IMR-90 (cell line): ENCODE measurements around the gene LYRM4.

Source experiments
- MAFK ChIP-seq: IDR thresholded peaks from 2 replicates; pipeline ENCODE4 v1.6.1; 2012; ENCODE audit warnings: low read depth, low read length, improper control_type of control experiment
- MAZ ChIP-seq: IDR thresholded peaks from 2 replicates; pipeline ENCODE4 v1.6.1; 2012; ENCODE audit warnings: low read depth, mild to moderate bottlenecking, low read length, improper control_type of control experiment, moderate library complexity, borderline replicate concordance
- POLR2A ChIP-seq: IDR thresholded peaks from 2 replicates; pipeline ENCODE4 v1.6.1; 2012; ENCODE audit warnings: mild to moderate bottlenecking, low read depth, low read length
- RAD21 ChIP-seq: IDR thresholded peaks from 2 replicates; pipeline ENCODE4 v1.6.1; 2012; ENCODE audit warnings: low read length, improper control_type of control experiment
- RCOR1 ChIP-seq: IDR thresholded peaks from 2 replicates; pipeline ENCODE4 v1.6.1; 2012; ENCODE audit warnings: mild to moderate bottlenecking, low read length, improper control_type of control experiment; ENCODE audit not compliant: insufficient replicate concordance
- RFX5 ChIP-seq: IDR thresholded peaks from 2 replicates; pipeline ENCODE4 v1.8.0; 2012; ENCODE audit warnings: low read depth, mild to moderate bottlenecking, low read length, moderate library complexity
- TF ChIP-seq, protein P1 (sequence below): conservative IDR thresholded peaks from 2 replicates; pipeline ENCODE4 v1.5.1; 2012; ENCODE audit warnings: mild to moderate bottlenecking, low read depth, low read length, improper control_type of control experiment

DNA sequence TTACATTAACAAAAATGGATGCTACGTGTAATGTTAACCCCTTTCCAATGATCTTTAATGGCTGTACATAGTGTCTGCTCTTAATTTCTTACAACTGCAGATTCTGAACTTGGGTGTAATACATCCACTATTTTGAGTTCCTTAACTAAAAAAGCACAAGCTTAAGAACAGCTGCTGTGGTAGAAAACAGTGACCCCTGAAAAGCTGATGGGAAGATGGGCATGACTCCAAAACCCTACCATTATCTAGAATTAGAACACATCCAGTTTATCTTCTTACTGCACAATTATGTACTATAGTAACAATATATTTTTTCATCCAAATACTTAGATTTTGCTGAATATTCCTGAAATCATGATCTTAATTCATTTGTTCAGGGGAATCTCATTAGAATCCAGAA is 49.3 kb downstream of the LYRM4 start:
- TF ChIP-seq, protein P1, sequence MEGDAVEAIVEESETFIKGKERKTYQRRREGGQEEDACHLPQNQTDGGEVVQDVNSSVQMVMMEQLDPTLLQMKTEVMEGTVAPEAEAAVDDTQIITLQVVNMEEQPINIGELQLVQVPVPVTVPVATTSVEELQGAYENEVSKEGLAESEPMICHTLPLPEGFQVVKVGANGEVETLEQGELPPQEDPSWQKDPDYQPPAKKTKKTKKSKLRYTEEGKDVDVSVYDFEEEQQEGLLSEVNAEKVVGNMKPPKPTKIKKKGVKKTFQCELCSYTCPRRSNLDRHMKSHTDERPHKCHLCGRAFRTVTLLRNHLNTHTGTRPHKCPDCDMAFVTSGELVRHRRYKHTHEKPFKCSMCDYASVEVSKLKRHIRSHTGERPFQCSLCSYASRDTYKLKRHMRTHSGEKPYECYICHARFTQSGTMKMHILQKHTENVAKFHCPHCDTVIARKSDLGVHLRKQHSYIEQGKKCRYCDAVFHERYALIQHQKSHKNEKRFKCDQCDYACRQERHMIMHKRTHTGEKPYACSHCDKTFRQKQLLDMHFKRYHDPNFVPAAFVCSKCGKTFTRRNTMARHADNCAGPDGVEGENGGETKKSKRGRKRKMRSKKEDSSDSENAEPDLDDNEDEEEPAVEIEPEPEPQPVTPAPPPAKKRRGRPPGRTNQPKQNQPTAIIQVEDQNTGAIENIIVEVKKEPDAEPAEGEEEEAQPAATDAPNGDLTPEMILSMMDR, result no peak
- TF ChIP-seq RCOR1 (no peak), MAFK (no peak), MAZ (no peak), POLR2A (no peak), RAD21 (no peak), RFX5 (no peak)
